ENCODE measurements around the gene NEK6.
A peak's percentile ranks its signal among the peaks of the same experiment; 100 is the strongest.

Gene NEK6

GRCh38 chr9:124281931-124282371 is 24.2 kb downstream of the NEK6 start:
- H3K9ac ChIP-seq (ENCODE audit: insufficient read length, low read depth): peak overlapping the region; percentile 34
- no peak for TF ChIP-seq ZNF274 (IDR thresholded peaks at IDR 0.05; ENCODE audit: low read depth, low read length)
- TF ChIP-seq YY1 (IDR thresholded peaks at IDR 0.05; ENCODE audit: insufficient read depth, insufficient read length): no peak
- no peak for TF ChIP-seq SUZ12 (IDR thresholded peaks at IDR 0.05; ENCODE audit: extremely low read depth, insufficient read depth, insufficient read length)
- H3K4me1 ChIP-seq (ENCODE audit: insufficient read depth, insufficient read length): peaks cover 3% of the 10 kb centered on the region

GRCh38 chr9:124282442-124283227 is 24.9 kb downstream of the NEK6 start:
- Histone ChIP-seq H3K4me1 (ENCODE audit: insufficient read depth, insufficient read length) (peaks cover 3% of the 10 kb centered on the region), H3K36me3 (ENCODE audit: insufficient read depth, insufficient read length, low read length) (peaks cover 41% of the 10 kb centered on the region), H3K9me3 (ENCODE audit: insufficient read depth, low read length) (no peaks in the 10 kb centered on the region), H3K27me3 (ENCODE audit: insufficient read depth, insufficient read length) (no peaks in the 10 kb centered on the region), H3K4me3 (ENCODE audit: insufficient read length, low read depth) (no peak overlapping the region), H3K9ac (ENCODE audit: insufficient read length, low read depth) (no peak overlapping the region)
- no peak for TF ChIP-seq SUZ12 (IDR thresholded peaks at IDR 0.05; ENCODE audit: extremely low read depth, insufficient read depth, insufficient read length)
- no peak for TF ChIP-seq ZNF274 (IDR thresholded peaks at IDR 0.05; ENCODE audit: low read depth, low read length)
- no peak for TF ChIP-seq YY1 (IDR thresholded peaks at IDR 0.05; ENCODE audit: insufficient read depth, insufficient read length)
- no peak for DNase-seq (ENCODE audit: low read depth, low spot score)

More at GRCh38 chr9:124281931-124282371, 24.2 kb downstream of the NEK6 start:
- H3K4me3 ChIP-seq (ENCODE audit: insufficient read length, low read depth): no peak overlapping the region
- no peak for DNase-seq (ENCODE audit: low read depth, low spot score)
- H3K36me3 ChIP-seq (ENCODE audit: insufficient read depth, insufficient read length, low read length): peaks cover 39% of the 10 kb centered on the region
- no peaks in the 10 kb centered on the region for H3K27me3 ChIP-seq (ENCODE audit: insufficient read depth, insufficient read length)
- H3K9me3 ChIP-seq (ENCODE audit: insufficient read depth, low read length): no peaks in the 10 kb centered on the region

GRCh38 chr9:124283228-124283814 is 25.6 kb downstream of the NEK6 start:
- peaks cover 38% of the 10 kb centered on the region for H3K36me3 ChIP-seq (ENCODE audit: insufficient read depth, insufficient read length, low read length)
- DNase-seq (ENCODE audit: low read depth, low spot score): no peak
- no peaks in the 10 kb centered on the region for H3K27me3 ChIP-seq (ENCODE audit: insufficient read depth, insufficient read length)
- no peak for TF ChIP-seq SUZ12 (IDR thresholded peaks at IDR 0.05; ENCODE audit: extremely low read depth, insufficient read depth, insufficient read length)
- TF ChIP-seq YY1 (IDR thresholded peaks at IDR 0.05; ENCODE audit: insufficient read depth, insufficient read length): no peak
- TF ChIP-seq ZNF274 (IDR thresholded peaks at IDR 0.05; ENCODE audit: low read depth, low read length): no peak
- no peak overlapping the region for H3K4me3 ChIP-seq (ENCODE audit: insufficient read length, low read depth)
- H3K9me3 ChIP-seq (ENCODE audit: insufficient read depth, low read length): no peaks in the 10 kb centered on the region
- H3K4me1 ChIP-seq (ENCODE audit: insufficient read depth, insufficient read length): peaks cover 3% of the 10 kb centered on the region
- H3K9ac ChIP-seq (ENCODE audit: insufficient read length, low read depth): no peak overlapping the region

GRCh38 chr9:124284237-124284831 is 26.6 kb downstream of the NEK6 start:
- H3K4me3 ChIP-seq (ENCODE audit: insufficient read length, low read depth): no peak overlapping the region
- peaks cover 47% of the 10 kb centered on the region for H3K36me3 ChIP-seq (ENCODE audit: insufficient read depth, insufficient read length, low read length)
- no peak for TF ChIP-seq YY1 (IDR thresholded peaks at IDR 0.05; ENCODE audit: insufficient read depth, insufficient read length)
- TF ChIP-seq SUZ12 (IDR thresholded peaks at IDR 0.05; ENCODE audit: extremely low read depth, insufficient read depth, insufficient read length): no peak
- no peak for TF ChIP-seq ZNF274 (IDR thresholded peaks at IDR 0.05; ENCODE audit: low read depth, low read length)
- H3K9ac ChIP-seq (ENCODE audit: insufficient read length, low read depth): no peak overlapping the region
- peaks cover 3% of the 10 kb centered on the region for H3K4me1 ChIP-seq (ENCODE audit: insufficient read depth, insufficient read length)
- DNase-seq (ENCODE audit: low read depth, low spot score): no peak
- no peaks in the 10 kb centered on the region for H3K9me3 ChIP-seq (ENCODE audit: insufficient read depth, low read length)
- no peaks in the 10 kb centered on the region for H3K27me3 ChIP-seq (ENCODE audit: insufficient read depth, insufficient read length)

GRCh38 chr9:124284940-124285441 is 27.2 kb downstream of the NEK6 start:
- no peaks in the 10 kb centered on the region for H3K9me3 ChIP-seq (ENCODE audit: insufficient read depth, low read length)
- H3K9ac ChIP-seq (ENCODE audit: insufficient read length, low read depth): peak overlapping the region; percentile 50
- H3K4me3 ChIP-seq (ENCODE audit: insufficient read length, low read depth): no peak overlapping the region
- peaks cover 8% of the 10 kb centered on the region for H3K4me1 ChIP-seq (ENCODE audit: insufficient read depth, insufficient read length)
- TF ChIP-seq SUZ12 (IDR thresholded peaks at IDR 0.05; ENCODE audit: extremely low read depth, insufficient read depth, insufficient read length) (no peak), YY1 (IDR thresholded peaks at IDR 0.05; ENCODE audit: insufficient read depth, insufficient read length) (no peak), ZNF274 (IDR thresholded peaks at IDR 0.05; ENCODE audit: low read depth, low read length) (no peak)
- no peaks in the 10 kb centered on the region for H3K27me3 ChIP-seq (ENCODE audit: insufficient read depth, insufficient read length)
- no peak for DNase-seq (ENCODE audit: low read depth, low spot score)
- peaks cover 53% of the 10 kb centered on the region for H3K36me3 ChIP-seq (ENCODE audit: insufficient read depth, insufficient read length, low read length)

GRCh38 chr9:124285490-124285889 is 27.7 kb downstream of the NEK6 start:
- Histone ChIP-seq H3K36me3 (ENCODE audit: insufficient read depth, insufficient read length, low read length) (peaks cover 55% of the 10 kb centered on the region), H3K27me3 (ENCODE audit: insufficient read depth, insufficient read length) (no peaks in the 10 kb centered on the region), H3K9me3 (ENCODE audit: insufficient read depth, low read length) (no peaks in the 10 kb centered on the region), H3K4me3 (ENCODE audit: insufficient read length, low read depth) (no peak overlapping the region), H3K4me1 (ENCODE audit: insufficient read depth, insufficient read length) (peaks cover 13% of the 10 kb centered on the region), H3K9ac (ENCODE audit: insufficient read length, low read depth) (peak overlapping the region; percentile 50)
- no peak for DNase-seq (ENCODE audit: low read depth, low spot score)
- TF ChIP-seq SUZ12 (IDR thresholded peaks at IDR 0.05; ENCODE audit: extremely low read depth, insufficient read depth, insufficient read length) (no peak), YY1 (IDR thresholded peaks at IDR 0.05; ENCODE audit: insufficient read depth, insufficient read length) (no peak), ZNF274 (IDR thresholded peaks at IDR 0.05; ENCODE audit: low read depth, low read length) (no peak)

GRCh38 chr9:124285903-124286291 is 28.1 kb downstream of the NEK6 start:
- Histone ChIP-seq H3K27me3 (ENCODE audit: insufficient read depth, insufficient read length) (no peaks in the 10 kb centered on the region), H3K4me1 (ENCODE audit: insufficient read depth, insufficient read length) (peaks cover 13% of the 10 kb centered on the region), H3K36me3 (ENCODE audit: insufficient read depth, insufficient read length, low read length) (peaks cover 59% of the 10 kb centered on the region), H3K9ac (ENCODE audit: insufficient read length, low read depth) (no peak overlapping the region), H3K4me3 (ENCODE audit: insufficient read length, low read depth) (no peak overlapping the region), H3K9me3 (ENCODE audit: insufficient read depth, low read length) (no peaks in the 10 kb centered on the region)
- TF ChIP-seq YY1 (IDR thresholded peaks at IDR 0.05; ENCODE audit: insufficient read depth, insufficient read length) (no peak), SUZ12 (IDR thresholded peaks at IDR 0.05; ENCODE audit: extremely low read depth, insufficient read depth, insufficient read length) (no peak), ZNF274 (IDR thresholded peaks at IDR 0.05; ENCODE audit: low read depth, low read length) (no peak)
- no peak for DNase-seq (ENCODE audit: low read depth, low spot score)

All from NT2/D1 (cell line).